Measurements from ENCODE around the gene ZSCAN12.
"Not testable (repeated sequence)": the region's sequence is repeated elsewhere in the genome, so short reads cannot be mapped to it uniquely, and the experiment has no call there.

Gene ZSCAN12

DNA sequence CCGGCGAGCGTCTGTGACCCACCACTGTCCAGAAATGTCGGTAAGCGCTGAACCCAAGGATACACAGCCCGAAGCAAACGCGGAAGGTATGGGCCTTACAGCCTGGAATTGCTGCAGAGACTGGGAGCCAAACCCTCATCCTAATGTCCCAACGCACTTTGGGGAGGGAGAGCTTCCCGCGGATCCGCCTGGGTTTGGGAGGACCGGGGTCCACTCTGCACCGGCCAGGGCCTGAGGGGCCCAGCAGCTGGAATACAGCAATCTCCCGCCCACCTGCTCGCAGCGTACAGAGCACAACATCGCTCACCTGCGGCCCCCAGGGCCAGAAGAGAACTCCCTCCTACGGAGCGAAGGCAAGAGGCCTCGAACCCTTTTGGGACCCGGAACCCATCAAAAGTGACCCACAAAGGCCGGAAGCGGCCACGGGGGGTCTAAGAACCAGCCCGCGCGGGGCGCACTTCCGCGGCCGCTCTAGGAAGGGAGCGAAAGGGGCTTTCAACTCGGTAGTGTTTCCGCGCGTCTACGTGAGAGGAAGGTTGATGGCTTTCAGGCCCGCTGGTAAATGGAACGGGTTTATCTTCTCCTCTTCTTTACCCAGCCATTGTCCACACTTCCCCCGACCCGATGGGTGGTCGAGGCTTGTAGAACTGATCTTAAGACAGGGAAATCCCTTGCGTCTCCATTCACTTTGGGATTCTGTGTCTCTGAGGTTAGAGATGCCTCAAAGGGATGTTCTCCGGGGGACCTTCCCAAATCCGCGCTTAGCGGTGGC, at the start of gene ZSCAN12:
TSS of gene ZSCAN12 (minus strand) at position 398 of the 772 bp plus-strand sequence. CDS start 1,342 bp downstream, outside the sequence.
- H3K4me3 ChIP-seq (ENCODE audit: low read depth, low read length) = no peak within 1 kb of the TSS
- no peak for DNase-seq (ENCODE audit: low read depth)
- TF ChIP-seq, protein P1, sequence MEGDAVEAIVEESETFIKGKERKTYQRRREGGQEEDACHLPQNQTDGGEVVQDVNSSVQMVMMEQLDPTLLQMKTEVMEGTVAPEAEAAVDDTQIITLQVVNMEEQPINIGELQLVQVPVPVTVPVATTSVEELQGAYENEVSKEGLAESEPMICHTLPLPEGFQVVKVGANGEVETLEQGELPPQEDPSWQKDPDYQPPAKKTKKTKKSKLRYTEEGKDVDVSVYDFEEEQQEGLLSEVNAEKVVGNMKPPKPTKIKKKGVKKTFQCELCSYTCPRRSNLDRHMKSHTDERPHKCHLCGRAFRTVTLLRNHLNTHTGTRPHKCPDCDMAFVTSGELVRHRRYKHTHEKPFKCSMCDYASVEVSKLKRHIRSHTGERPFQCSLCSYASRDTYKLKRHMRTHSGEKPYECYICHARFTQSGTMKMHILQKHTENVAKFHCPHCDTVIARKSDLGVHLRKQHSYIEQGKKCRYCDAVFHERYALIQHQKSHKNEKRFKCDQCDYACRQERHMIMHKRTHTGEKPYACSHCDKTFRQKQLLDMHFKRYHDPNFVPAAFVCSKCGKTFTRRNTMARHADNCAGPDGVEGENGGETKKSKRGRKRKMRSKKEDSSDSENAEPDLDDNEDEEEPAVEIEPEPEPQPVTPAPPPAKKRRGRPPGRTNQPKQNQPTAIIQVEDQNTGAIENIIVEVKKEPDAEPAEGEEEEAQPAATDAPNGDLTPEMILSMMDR (IDR thresholded peaks at IDR 0.05; ENCODE audit: control insufficient read depth, extremely low read depth, insufficient read depth) = no peak

DNA sequence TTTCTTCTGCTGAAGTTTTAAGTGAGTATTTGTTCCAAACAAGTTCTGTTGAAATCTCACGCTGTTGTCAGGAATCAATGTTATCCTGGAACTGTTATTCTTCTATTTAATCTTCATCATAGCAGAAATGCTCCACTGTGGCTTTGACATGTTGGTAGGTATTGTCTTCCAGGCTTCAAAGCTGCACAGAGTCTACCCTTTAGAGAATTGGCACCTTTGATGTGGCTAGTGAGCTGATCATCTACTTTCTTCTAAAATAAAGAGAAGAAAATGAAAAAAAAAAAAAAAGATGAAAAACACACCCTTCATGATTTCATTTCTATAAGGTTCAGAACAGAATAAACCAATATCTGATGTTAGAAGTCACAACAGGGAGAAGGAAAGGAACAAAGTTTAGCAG, 49.5 kb upstream of the ZSCAN12 start:
- DNase-seq (ENCODE audit: low read depth) = no peak
- TF ChIP-seq, protein P1 (IDR thresholded peaks at IDR 0.05; ENCODE audit: control insufficient read depth, extremely low read depth, insufficient read depth) = no peak
- no peak overlapping the region for H3K4me3 ChIP-seq (ENCODE audit: low read depth, low read length)

DNA sequence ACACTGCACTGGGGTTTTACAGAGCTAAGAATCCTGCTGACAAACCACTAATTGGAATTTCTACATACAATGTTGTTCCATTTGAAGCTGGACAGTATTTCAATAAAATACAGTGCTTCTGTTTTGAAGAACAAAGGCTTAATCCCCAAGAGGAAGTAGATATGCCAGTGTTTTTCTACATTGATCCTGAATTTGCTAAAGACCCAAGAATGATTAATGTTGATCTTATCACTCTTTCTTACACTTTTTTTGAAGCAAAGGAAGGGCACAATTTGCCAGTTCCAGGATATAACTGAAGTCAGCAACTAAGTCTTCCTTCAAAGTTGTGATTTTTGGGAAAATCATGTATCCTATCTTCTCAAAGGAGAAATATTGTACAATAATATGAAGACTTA, 48.0 kb upstream of the ZSCAN12 start:
- H3K4me3 ChIP-seq (ENCODE audit: low read depth, low read length); DNase-seq (ENCODE audit: low read depth): not testable (repeated sequence)

DNA sequence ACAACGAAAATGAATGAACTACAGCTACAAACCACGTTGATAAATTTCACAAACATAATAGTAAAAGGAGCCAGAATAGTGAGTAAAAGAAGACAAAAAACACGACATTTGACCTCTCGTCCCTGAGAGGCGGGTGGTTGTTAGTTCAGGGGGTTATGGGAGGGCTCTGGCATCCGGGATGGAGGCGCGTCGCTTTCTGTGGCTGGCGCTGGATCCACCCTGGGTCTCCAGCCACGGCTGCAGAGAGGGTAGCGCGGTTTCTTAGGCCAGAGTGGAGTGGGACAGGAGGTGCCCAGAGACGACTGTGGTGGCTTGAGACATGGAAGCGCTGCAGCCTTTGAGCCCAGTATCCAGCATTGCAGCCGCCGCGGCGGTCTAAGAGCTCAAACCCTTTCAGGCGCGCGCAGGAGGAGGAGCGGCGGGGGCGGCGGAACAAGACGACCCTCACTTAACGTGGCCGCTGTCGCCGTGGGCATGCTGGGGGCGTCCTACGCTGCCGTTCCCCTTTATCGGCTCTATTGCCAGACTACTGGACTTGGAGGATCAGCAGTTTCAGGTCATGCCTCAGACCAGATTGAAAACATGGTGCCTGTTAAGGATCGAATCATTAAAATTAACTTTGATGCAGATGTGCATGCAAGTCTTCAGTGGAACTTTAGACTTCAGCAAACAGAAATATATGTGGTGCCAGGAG, 47.4 kb upstream of the ZSCAN12 start:
- DNase-seq (ENCODE audit: low read depth) = no peak
- no peak overlapping the region for H3K4me3 ChIP-seq (ENCODE audit: low read depth, low read length)
- TF ChIP-seq, protein P1 (IDR thresholded peaks at IDR 0.05; ENCODE audit: control insufficient read depth, extremely low read depth, insufficient read depth) = no peak

DNA sequence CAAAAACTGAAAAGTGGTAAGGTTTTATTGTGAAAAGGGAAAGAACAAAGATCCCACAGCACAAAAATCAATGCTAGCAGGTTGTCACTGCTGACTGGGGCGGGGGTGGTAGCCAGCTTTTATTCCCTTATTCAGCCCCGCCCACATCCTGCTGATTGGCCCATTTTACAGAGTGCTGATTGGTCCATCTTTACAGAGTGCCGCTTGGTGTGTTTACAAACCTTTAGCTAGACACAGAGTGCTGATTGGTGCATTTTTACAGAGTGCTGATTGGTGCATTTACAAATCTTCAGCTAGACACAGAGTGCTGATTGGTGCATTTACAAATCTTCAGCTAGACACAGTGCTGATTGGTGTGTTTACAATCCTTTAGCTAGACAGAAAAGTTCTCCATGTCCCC, 45.2 kb upstream of the ZSCAN12 start:
- not testable (repeated sequence) for DNase-seq (ENCODE audit: low read depth)

DNA sequence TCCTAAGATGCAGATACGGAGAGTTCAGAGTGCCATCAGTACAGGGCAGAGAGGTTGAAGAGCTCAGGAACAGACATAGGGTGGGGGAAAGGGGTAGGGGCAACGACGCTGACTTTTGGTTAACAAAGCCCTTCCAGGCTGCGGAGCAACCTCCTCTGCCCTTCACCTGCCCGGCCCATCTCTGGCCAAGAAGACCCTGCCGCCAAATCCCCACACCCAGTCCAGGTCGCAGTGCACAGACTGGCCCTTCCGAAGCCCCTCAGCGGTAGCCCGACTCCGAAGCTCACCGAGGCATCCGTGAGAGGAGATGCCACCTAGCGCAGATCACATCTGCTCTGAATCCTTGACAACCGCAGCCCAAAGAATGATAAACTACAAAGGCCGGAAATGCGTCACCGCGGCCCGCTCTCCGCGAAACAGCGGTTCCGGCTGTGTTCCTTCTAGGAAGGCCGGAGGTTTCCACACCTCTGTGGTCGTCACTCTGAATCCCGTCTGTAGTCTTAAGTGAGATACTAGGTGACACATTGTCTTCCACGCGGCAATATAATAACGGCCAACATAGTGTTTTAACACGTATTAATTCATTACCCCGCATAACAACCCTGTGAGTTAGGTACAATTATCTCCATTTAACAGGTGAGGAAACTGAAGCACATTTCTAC, 43.7 kb upstream of the ZSCAN12 start, which contains the start of gene ZSCAN23:
TSS of gene ZSCAN23 (minus strand) at position 380 of the 662 bp plus-strand sequence. CDS start 7,225 bp downstream, outside the sequence.
- DNase-seq (ENCODE audit: low read depth) = peak; percentile 81
- peak within 1 kb of the TSS; percentile 95 for H3K4me3 ChIP-seq (ENCODE audit: low read depth, low read length)
- TF ChIP-seq, protein P1 (IDR thresholded peaks at IDR 0.05; ENCODE audit: control insufficient read depth, extremely low read depth, insufficient read depth) = 0 out of 2 replicates have a peak, but pooled peaks have one; percentile 10

More for the DNA sequence above, 45.2 kb upstream of the ZSCAN12 start:
- not testable (repeated sequence) for H3K4me3 ChIP-seq (ENCODE audit: low read depth, low read length)

DNA sequence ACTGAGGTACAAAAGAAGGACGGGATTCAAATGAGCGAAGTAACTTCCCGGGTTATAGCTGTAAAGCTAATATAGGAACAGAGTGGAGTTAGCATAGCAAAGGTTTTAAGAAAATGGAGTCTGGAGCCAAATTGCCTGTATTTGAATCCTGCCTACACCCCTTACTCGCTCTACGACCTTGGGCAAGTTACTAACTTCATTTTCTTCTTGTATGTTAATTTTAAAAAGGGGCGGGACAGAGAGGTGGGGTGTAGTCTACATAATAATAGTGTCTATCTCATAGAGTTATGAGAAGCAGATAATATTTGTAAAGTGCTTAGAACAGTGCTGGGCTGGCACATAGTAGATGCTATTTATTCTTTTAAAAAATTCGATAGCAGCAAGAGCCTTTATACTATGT, 43.0 kb upstream of the ZSCAN12 start:
- peak overlapping the region; percentile 95 for H3K4me3 ChIP-seq (ENCODE audit: low read depth, low read length)
- TF ChIP-seq, protein P1 (IDR thresholded peaks at IDR 0.05; ENCODE audit: control insufficient read depth, extremely low read depth, insufficient read depth) = no peak
- no peak for DNase-seq (ENCODE audit: low read depth)
